ENCODE measurements around the gene DYNC1I1.

DNA sequence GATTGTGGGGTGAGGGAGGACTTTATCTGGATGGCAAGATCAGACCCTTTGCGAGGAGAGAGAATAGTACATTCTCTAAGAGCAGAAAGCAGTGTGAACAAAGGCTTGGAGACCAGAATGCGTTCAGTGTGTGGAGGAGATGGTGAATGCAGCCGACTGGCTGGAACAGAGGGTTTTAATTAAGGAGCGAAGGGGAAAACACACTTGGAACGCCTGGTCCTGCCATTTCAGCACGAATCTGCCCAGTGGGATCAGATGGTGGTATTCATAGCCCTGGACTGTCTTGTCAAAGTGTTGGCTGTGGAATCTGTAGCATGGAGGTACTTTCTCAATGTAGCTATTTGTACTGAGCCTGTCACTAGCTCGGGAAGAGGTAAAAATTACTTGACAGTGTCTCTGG is 288.7 kb downstream of the DYNC1I1 start:
- TF ChIP-seq, protein P1, sequence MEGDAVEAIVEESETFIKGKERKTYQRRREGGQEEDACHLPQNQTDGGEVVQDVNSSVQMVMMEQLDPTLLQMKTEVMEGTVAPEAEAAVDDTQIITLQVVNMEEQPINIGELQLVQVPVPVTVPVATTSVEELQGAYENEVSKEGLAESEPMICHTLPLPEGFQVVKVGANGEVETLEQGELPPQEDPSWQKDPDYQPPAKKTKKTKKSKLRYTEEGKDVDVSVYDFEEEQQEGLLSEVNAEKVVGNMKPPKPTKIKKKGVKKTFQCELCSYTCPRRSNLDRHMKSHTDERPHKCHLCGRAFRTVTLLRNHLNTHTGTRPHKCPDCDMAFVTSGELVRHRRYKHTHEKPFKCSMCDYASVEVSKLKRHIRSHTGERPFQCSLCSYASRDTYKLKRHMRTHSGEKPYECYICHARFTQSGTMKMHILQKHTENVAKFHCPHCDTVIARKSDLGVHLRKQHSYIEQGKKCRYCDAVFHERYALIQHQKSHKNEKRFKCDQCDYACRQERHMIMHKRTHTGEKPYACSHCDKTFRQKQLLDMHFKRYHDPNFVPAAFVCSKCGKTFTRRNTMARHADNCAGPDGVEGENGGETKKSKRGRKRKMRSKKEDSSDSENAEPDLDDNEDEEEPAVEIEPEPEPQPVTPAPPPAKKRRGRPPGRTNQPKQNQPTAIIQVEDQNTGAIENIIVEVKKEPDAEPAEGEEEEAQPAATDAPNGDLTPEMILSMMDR (IDR thresholded peaks at IDR 0.05): no peak
- TF ChIP-seq POLR2A (IDR thresholded peaks at IDR 0.05): no peak
